Right cardiac atrium (tissue), 5 donors: Measurements from ENCODE around the gene SNX2. TPM values are rescaled to one million over a fixed set of nuclear protein-coding genes. Genes with fewer than 3 reads are reported as not detected.
"Not testable (repeated sequence)": the region's sequence is repeated elsewhere in the genome, so short reads cannot be mapped to it uniquely, and the experiment has no call there.

Experiments
- ATAC-seq, 2 donors: fragments of 200-7000 bp; cut with Tn5 transposase; one replicate each; pipeline versions ENCODE4 v1.8.0 to v1.9.1; 2020; ENCODE audit warnings: moderate library complexity in 2 of 2, mild to moderate bottlenecking in 1 of 2
- DNase-seq, 3 donors: peaks; one replicate each; pipeline ENCODE4 v3.0.0-alpha.2; 2020
- H3K27ac ChIP-seq: one replicate; pipeline ENCODE4 v1.5.1; 2013; ENCODE audit warnings: mild to moderate bottlenecking, low read length, control low read depth, moderate library complexity
- H3K27me3 ChIP-seq: one replicate; pipeline ENCODE4 v1.6.1; 2013; ENCODE audit not compliant: control insufficient read depth, insufficient read depth
- H3K4me1 ChIP-seq: one replicate; pipeline ENCODE4 v1.6.1; 2013; ENCODE audit warnings: low read length; ENCODE audit not compliant: control insufficient read depth, insufficient read depth
- H3K4me3 ChIP-seq: one replicate; pipeline ENCODE4 v1.5.1; 2013; ENCODE audit warnings: low read length, control low read depth
- H3K9me3 ChIP-seq: one replicate; pipeline ENCODE4 v1.6.1; 2013; ENCODE audit warnings: low read length; ENCODE audit not compliant: control insufficient read depth
- WGBS: extraction: QIAGEN DNeasy Blood & Tissue Kit; methylation state at CpG from one replicate; pipeline ENCODE4 v1.1.7; 2013; 5-methylcytosine and 5-hydroxymethylcytosine counted together
- intact Hi-C, 4 donors: fragments of 100-400 bp; cut with DNase I; formaldehyde crosslinking; loops; one replicate each; pipeline versions ENCODE4 v1.11.0 to v1.14.0; 2022 to 2023
- polyA plus RNA-seq: library from polyadenylated mRNA; stranded (reverse); fragments of 200-250 nt; gene quantifications from one replicate; pipeline ENCODE4 v1.2.3, GENCODE V29; 2013
- total RNA-seq, 4 donors: library from RNA; stranded (reverse); fragmentation: NEBNext Ultra II Directional; extraction: Animal tissue kit (Norgen Biotek cat#: 25700); gene quantifications; one replicate each; pipeline ENCODE4 v1.2.1, GENCODE V29; 2021
- donor health status: healthy with polysubstance abuse.
- donor health status: DM: no; HTN: yes; CAD: no.
- donor health status: DM: no; HTN: no; CAD: no.
- donor health status: DM: no; HTN: yes; CAD: no; lungs with severe emphysema.
- donor health status: DM: yes; HTN: yes; CAD: no.

SNX2 gene
- total and polyA plus RNA-seq, 5 donors: 27.8 to 47.4 (median 43.6) TPM

- Histone ChIP-seq H3K9me3 (no peaks in the 10 kb centered on the region), H3K4me3 (no peak overlapping the region), H3K4me1 (no peaks in the 10 kb centered on the region), H3K27me3 (no peaks in the 10 kb centered on the region), H3K27ac (no peak overlapping the region)
- WGBS: 48% methylated on average over 7 of the region's 7 CpGs
- peak in 2 of 3 donors; percentile 40 to 51 for DNase-seq
- peak; percentile 68 to 98 for ATAC-seq
- intact Hi-C loops: no loop called here
Observed at GRCh38 chr5:122751293-122751782, 23.5 kb upstream of the SNX2 start.

DNA sequence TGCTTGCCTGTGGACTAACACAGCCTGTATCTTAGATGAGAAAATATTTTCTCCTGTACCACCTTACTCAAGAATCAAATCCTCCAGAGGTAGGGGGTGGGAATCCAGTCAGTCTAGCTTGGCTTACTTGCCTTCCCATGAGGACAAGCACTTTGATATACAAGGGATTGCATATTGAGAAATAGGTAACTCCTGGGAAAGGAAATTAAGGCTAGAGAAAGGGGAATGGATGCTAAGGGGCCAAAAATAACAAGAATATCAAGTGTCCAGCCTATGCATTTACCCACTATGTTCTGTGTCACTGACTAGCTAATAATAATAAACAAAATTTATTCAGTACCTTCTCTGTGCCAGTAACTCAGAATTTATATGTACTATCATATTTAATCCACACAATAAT, 21.4 kb upstream of the SNX2 start:
- Histone ChIP-seq H3K4me3 (no peak overlapping the region), H3K27ac (no peak overlapping the region), H3K9me3 (no peaks in the 10 kb centered on the region), H3K27me3 (no peaks in the 10 kb centered on the region), H3K4me1 (no peaks in the 10 kb centered on the region)
- intact Hi-C loops: no loop called here
- DNase-seq (no peak), ATAC-seq (no peak)

GRCh38 chr5:122755783-122756182, 19.1 kb upstream of the SNX2 start:
- WGBS: 91% methylated on average over 2 of the region's 2 CpGs
- H3K4me1 ChIP-seq: no peaks in the 10 kb centered on the region
- intact Hi-C loops: no loop called here
- no peak for ATAC-seq
- DNase-seq: no peak
- H3K9me3 ChIP-seq: no peaks in the 10 kb centered on the region
- H3K27ac ChIP-seq: no peak overlapping the region
- H3K27me3 ChIP-seq: no peaks in the 10 kb centered on the region
- H3K4me3 ChIP-seq: no peak overlapping the region

DNA sequence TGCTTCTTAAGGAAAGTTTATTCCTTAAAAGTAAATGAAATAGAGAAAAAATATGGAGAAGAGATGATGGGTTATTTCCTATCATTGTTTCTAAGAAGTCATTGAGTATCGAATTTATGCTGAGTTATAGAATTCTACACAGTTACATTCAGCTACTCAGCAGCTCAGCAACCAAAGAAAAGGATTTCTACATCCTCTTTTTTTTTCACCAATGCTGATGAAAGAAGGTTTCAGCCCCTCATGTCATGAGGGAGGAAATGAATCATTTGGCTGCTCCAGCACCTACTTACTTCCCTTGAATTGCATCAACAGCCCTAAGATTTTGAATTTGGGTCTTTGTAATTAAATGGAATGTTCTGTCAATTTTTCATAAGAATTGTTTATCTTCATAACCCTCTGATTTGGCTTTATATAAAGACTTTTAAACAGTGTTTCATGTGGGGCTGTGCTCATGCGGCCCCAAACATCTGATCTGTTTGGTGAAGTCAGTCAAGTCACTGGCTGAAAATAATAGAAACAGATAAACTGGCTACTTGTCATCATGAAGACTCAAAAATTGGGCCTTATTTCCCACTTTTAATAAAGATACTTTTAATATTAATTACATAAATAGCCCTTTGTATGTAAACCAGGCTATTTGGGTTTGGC, 18.5 kb upstream of the SNX2 start:
- DNase-seq (no peak), ATAC-seq (peak; percentile 65 to 75)
- Histone ChIP-seq H3K4me3 (no peak overlapping the region), H3K27me3 (no peaks in the 10 kb centered on the region), H3K27ac (no peak overlapping the region), H3K4me1 (no peaks in the 10 kb centered on the region), H3K9me3 (no peaks in the 10 kb centered on the region)
- intact Hi-C loops: no loop called here
- 55% methylated on average over 2 of the region's 2 CpGs for WGBS

DNA sequence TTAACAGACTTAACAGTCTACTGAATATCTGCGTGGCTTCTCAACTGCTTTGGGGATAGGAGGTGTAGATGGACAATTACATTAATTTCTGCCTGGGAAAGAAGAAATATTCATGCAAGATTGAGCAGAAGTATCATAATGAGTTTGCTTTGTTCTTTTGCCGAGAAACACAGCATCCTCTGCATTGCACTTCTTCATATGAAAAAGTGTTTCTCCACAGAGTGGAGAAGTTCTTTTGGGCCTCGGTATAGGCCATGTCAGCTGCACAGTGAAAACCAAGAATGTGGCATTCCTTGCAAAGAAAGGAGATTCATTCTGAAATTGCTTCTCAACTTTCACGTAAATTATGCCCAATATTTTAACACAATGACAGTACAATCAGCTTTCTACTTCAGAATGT, 17.6 kb upstream of the SNX2 start:
- no peak for ATAC-seq
- Histone ChIP-seq H3K27me3 (no peaks in the 10 kb centered on the region), H3K4me1 (no peaks in the 10 kb centered on the region), H3K4me3 (no peak overlapping the region), H3K9me3 (no peaks in the 10 kb centered on the region), H3K27ac (no peak overlapping the region)
- intact Hi-C loops: no loop called here
- DNase-seq: no peak
- 93% methylated on average over 4 of the region's 4 CpGs for whole genome bisulfite sequencing

- 87% methylated on average over 9 of the region's 9 CpGs for WGBS
- Histone ChIP-seq H3K4me1 (no peaks in the 10 kb centered on the region), H3K4me3 (no peak overlapping the region), H3K27me3 (no peaks in the 10 kb centered on the region), H3K9me3 (no peaks in the 10 kb centered on the region), H3K27ac (no peak overlapping the region)
- no peak for DNase-seq
- intact Hi-C loops: no loop called here
- ATAC-seq: no peak
Observed at GRCh38 chr5:122759241-122760070, 15.4 kb upstream of the SNX2 start.

GRCh38 chr5:122760236-122760635, 14.6 kb upstream of the SNX2 start:
- no peaks in the 10 kb centered on the region for H3K4me1 ChIP-seq
- no peaks in the 10 kb centered on the region for H3K27me3 ChIP-seq
- DNase-seq (no peak), ATAC-seq (no peak)
- no peak overlapping the region for H3K27ac ChIP-seq
- no peaks in the 10 kb centered on the region for H3K9me3 ChIP-seq
- intact Hi-C loops: no loop called here
- H3K4me3 ChIP-seq: no peak overlapping the region
- WGBS: 93% methylated on average over 2 of the region's 2 CpGs

GRCh38 chr5:122761115-122761514, 13.8 kb upstream of the SNX2 start:
- Histone ChIP-seq H3K9me3 (no peaks in the 10 kb centered on the region), H3K4me3 (no peak overlapping the region), H3K4me1 (no peaks in the 10 kb centered on the region), H3K27ac (no peak overlapping the region), H3K27me3 (no peaks in the 10 kb centered on the region)
- ATAC-seq: no peak
- intact Hi-C loops: no loop called here
- DNase-seq: no peak
- 33% methylated on average over 1 of the region's 1 CpG for WGBS

GRCh38 chr5:122761896-122762295, 13.0 kb upstream of the SNX2 start:
- H3K27ac ChIP-seq, DNase-seq, H3K27me3 ChIP-seq, H3K9me3 ChIP-seq, intact Hi-C loops, H3K4me3 ChIP-seq, H3K4me1 ChIP-seq, ATAC-seq: not testable (repeated sequence)
- 95% methylated on average over 5 of the region's 5 CpGs for WGBS

GRCh38 chr5:122766130-122766529, 8.8 kb upstream of the SNX2 start:
- Histone ChIP-seq H3K27ac (no peak overlapping the region), H3K9me3 (no peaks in the 10 kb centered on the region), H3K4me3 (no peak overlapping the region), H3K4me1 (no peaks in the 10 kb centered on the region), H3K27me3 (no peaks in the 10 kb centered on the region)
- DNase-seq: no peak
- no peak for ATAC-seq
- intact Hi-C loops: no loop called here

DNA sequence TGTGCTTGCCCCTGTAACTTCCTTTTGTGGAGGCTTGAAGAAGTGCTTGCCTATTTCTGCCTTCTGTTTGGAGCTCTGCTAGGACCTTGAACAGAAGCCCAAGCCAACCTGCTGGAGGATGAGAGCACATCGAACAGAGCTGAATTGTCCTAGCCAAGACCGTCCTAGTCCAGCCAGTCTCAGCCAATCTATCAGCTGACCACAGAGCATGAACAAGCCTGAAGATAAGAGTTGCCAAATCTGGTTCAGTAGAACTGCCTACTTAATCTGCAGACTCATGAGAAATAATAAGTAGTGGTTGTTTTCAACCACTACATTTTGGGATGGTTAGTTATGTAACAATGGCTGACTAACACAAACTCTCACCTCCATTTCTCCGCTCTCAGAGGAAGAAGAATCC, 4.4 kb upstream of the SNX2 start:
- Histone ChIP-seq H3K9me3 (no peaks in the 10 kb centered on the region), H3K27me3 (no peaks in the 10 kb centered on the region), H3K27ac (no peak overlapping the region), H3K4me1 (no peaks in the 10 kb centered on the region), H3K4me3 (no peak overlapping the region)
- ATAC-seq (no peak), DNase-seq (no peak)
- WGBS: 66% methylated on average over 3 of the region's 3 CpGs
- intact Hi-C loops: no loop called here
